OCI-LY1 (cell line): Measurements from ENCODE around the gene FAM32A.

Experiments used
- H2AFZ ChIP-seq: fragments of 200-600 bp; sonication (generic), shearing (Covaris generic); 2 replicates; pipeline ENCODE4 v1.6.0; 2014; ENCODE audit warnings: antibody characterized with exemption, mild to moderate bottlenecking, low read length
- H3F3A ChIP-seq: fragments of 200-600 bp; sonication (generic), shearing (Covaris generic); 2 replicates; pipeline ENCODE4 v1.6.0; 2014; ENCODE audit warnings: mild to moderate bottlenecking, antibody characterized with exemption, low read length, moderate library complexity; ENCODE audit not compliant: insufficient read depth
- H3K27ac ChIP-seq: fragments of 200-600 bp; sonication (generic); 2 replicates; pipeline ENCODE4 v1.5.1; 2014; ENCODE audit warnings: low read length, mixed run types, mild to moderate bottlenecking, low read depth; ENCODE audit not compliant: poor library complexity, severe bottlenecking
- H3K27me3 ChIP-seq: fragments of 200-600 bp; sonication (generic); 2 replicates; pipeline ENCODE4 v1.6.0; 2014; ENCODE audit warnings: antibody characterized with exemption, mild to moderate bottlenecking, low read length, moderate library complexity; ENCODE audit not compliant: insufficient read depth
- H3K36me3 ChIP-seq: fragments of 200-600 bp; sonication (generic); 2 replicates; pipeline ENCODE4 v1.6.1; 2014; ENCODE audit warnings: mild to moderate bottlenecking, antibody characterized with exemption, low read length, moderate library complexity, mixed read lengths; ENCODE audit not compliant: insufficient read depth
- H3K4me1 ChIP-seq: fragments of 200-600 bp; sonication (generic); 2 replicates; pipeline ENCODE4 v1.5.1; 2014; ENCODE audit warnings: mild to moderate bottlenecking, low read length, moderate library complexity; ENCODE audit not compliant: insufficient read depth, severe bottlenecking
- H3K4me2 ChIP-seq: fragments of 200-600 bp; sonication (generic), shearing (Covaris generic); 2 replicates; pipeline ENCODE4 v1.6.1; 2014; ENCODE audit warnings: low read length
- H3K4me3 ChIP-seq: fragments of 200-600 bp; sonication (generic); 2 replicates; pipeline ENCODE4 v1.5.1; 2014; ENCODE audit warnings: low read length, low read depth, mild to moderate bottlenecking, mixed read lengths; ENCODE audit not compliant: poor library complexity, severe bottlenecking
- H3K79me2 ChIP-seq: fragments of 200-600 bp; shearing (Covaris generic); 2 replicates; pipeline ENCODE4 v1.6.1; 2016; ENCODE audit warnings: mixed run types, low read length, mixed read lengths; ENCODE audit not compliant: insufficient read depth
- H3K9ac ChIP-seq: fragments of 200-600 bp; sonication (generic), shearing (Covaris generic); 2 replicates; pipeline ENCODE4 v1.6.1; 2014; ENCODE audit warnings: mild to moderate bottlenecking, low read length, mixed read lengths
- H3K9me2 ChIP-seq: fragments of 200-600 bp; sonication (generic), shearing (Covaris generic); 2 replicates; pipeline ENCODE4 v1.6.1; 2014; ENCODE audit warnings: low read depth, mild to moderate bottlenecking, low read length, mixed read lengths
- H3K9me3 ChIP-seq: fragments of 200-600 bp; shearing (Covaris generic); 2 replicates; pipeline ENCODE4 v1.6.1; 2014; ENCODE audit warnings: low read length, mixed read lengths
- H4K20me1 ChIP-seq: fragments of 200-600 bp; sonication (generic), shearing (Covaris generic); 2 replicates; pipeline ENCODE4 v1.6.0; 2016; ENCODE audit warnings: mild to moderate bottlenecking, low read length; ENCODE audit not compliant: insufficient read depth
- CTCF ChIP-seq: fragments of 200-600 bp; sonication (generic), shearing (Covaris generic); IDR thresholded peaks from 2 replicates; pipeline ENCODE4 v1.5.1; 2017; ENCODE audit warnings: mild to moderate bottlenecking, antibody characterized with exemption, low read length, moderate library complexity, mixed read lengths
- EZH2 ChIP-seq: fragments of 200-600 bp; sonication (generic), shearing (Covaris generic); IDR thresholded peaks from 2 replicates; pipeline ENCODE4 v1.8.0; 2017; ENCODE audit warnings: borderline replicate concordance, mixed run types, mild to moderate bottlenecking, antibody characterized with exemption, low read length, moderate library complexity, mixed read lengths

FAM32A gene

DNA sequence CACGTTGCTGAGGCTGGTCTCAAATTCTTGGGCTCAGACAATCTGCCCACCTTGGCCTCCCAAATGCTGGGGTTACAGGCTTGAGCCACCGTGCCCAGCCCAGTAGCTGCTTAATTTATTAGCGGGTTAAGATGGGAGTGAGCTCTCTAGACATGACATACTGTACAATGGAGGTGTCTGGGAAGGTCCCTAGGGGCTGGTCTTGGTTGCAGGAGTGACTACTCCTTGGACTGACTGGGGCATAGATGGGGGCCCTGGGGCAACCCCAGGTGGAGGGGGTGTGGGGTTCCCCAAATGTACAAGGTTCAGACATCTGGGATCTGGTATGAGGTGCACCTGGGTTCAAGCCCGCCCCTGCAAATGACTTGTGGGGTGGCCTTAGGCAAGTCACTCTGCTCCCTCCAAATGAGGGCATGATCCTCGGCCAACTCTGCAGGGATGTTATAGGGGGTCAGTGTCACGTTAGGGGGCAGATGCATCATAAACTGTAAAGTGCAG is 24.7 kb upstream of the FAM32A start:
- H2AFZ ChIP-seq = no peak overlapping the region
- H3F3A ChIP-seq = no peaks in the 10 kb centered on the region

DNA sequence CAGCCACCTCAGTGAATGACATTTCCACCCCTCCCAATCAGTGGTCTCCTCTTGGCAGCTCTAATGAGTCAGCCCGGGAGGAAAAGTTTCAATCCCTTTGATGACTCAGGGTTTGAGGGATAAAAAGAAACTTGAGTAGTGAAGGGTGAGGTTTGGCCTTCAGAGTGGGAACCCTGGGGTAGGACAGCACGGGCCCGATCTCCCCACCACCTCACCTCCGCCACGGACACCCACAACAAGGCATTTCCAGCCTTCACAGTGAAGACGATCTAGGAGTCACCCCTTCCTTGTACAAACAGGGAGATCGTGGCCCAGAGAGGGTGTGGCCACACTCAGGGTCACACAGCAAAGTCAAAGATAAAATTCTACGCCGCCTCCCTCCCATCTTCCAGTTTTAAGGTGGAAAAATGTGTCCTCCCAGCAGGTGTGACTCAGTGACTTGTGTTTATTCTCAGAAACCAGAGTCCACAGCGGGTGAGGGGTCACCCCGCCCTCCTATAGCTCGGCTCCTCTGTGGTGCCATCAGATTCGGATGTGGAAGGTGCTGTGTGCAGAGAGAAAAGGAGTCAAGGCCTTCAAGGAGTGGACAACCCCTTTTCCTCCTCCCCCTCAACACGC is 24.2 kb upstream of the FAM32A start:
- H3K36me3 ChIP-seq = peaks cover 21% of the 10 kb centered on the region
- H4K20me1 ChIP-seq = no peaks in the 10 kb centered on the region
- no peaks in the 10 kb centered on the region for H3F3A ChIP-seq
- no peak overlapping the region for H2AFZ ChIP-seq
- H3K4me1 ChIP-seq = no peaks in the 10 kb centered on the region
- no peak overlapping the region for H3K9ac ChIP-seq
- H3K9me2 ChIP-seq = no peaks in the 10 kb centered on the region
- H3K4me3 ChIP-seq = no peak overlapping the region
- no peaks in the 10 kb centered on the region for H3K9me3 ChIP-seq
- TF ChIP-seq EZH2 = no peak
- no peak for TF ChIP-seq CTCF
- no peaks in the 10 kb centered on the region for H3K79me2 ChIP-seq
- H3K27ac ChIP-seq = no peak overlapping the region
- no peaks in the 10 kb centered on the region for H3K27me3 ChIP-seq
- no peak overlapping the region for H3K4me2 ChIP-seq

More for the DNA sequence above, 24.7 kb upstream of the FAM32A start:
- H3K79me2 ChIP-seq = no peaks in the 10 kb centered on the region
- no peaks in the 10 kb centered on the region for H3K9me3 ChIP-seq
- no peaks in the 10 kb centered on the region for H3K27me3 ChIP-seq
- no peak overlapping the region for H3K4me2 ChIP-seq
- peaks cover 27% of the 10 kb centered on the region for H3K36me3 ChIP-seq
- no peak overlapping the region for H3K9ac ChIP-seq
- H3K9me2 ChIP-seq = no peaks in the 10 kb centered on the region
- peaks cover 3% of the 10 kb centered on the region for H3K4me1 ChIP-seq
- H3K27ac ChIP-seq = no peak overlapping the region
- H3K4me3 ChIP-seq = no peak overlapping the region
- no peak for TF ChIP-seq EZH2
- TF ChIP-seq CTCF = no peak
- H4K20me1 ChIP-seq = no peaks in the 10 kb centered on the region

DNA sequence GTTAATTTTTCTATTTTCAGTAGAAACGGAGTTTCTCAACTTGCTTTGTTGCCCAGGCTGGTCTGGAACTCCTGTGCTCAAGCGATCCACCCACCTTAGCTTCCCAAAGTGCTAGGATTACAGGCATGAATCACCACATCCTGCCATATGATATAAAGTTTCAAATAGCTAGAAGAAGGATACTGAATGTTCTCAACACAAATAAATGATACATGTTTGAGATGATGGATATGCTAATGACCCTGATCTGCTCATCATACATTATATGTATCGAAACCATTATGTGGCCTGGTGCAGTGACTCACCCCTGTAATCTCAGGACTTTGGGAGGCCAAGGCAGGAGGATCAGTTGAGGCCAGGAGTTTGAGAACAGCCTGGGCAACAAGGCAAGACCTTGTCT is 23.4 kb upstream of the FAM32A start:
- H3K4me1 ChIP-seq = no peaks in the 10 kb centered on the region

More for the DNA sequence above, 23.4 kb upstream of the FAM32A start:
- Histone ChIP-seq H3K36me3 (peaks cover 13% of the 10 kb centered on the region), H3K4me3 (no peak overlapping the region), H3K27me3 (no peaks in the 10 kb centered on the region), H3K27ac (no peak overlapping the region), H2AFZ (no peak overlapping the region), H3F3A (no peaks in the 10 kb centered on the region), H3K79me2 (no peaks in the 10 kb centered on the region), H3K9me2 (no peaks in the 10 kb centered on the region), H4K20me1 (no peaks in the 10 kb centered on the region), H3K9me3 (no peaks in the 10 kb centered on the region), H3K9ac (no peak overlapping the region), H3K4me2 (no peak overlapping the region)
- TF ChIP-seq CTCF = no peak
- no peak for TF ChIP-seq EZH2
